Tibial nerve (tissue), 4 donors: ENCODE measurements around the gene NME7. TPM values are rescaled to one million over a fixed set of nuclear protein-coding genes. Genes with fewer than 3 reads are reported as not detected.

Source experiments
- DNase-seq, 2 donors: peaks; one replicate each; pipeline ENCODE4 v3.0.0-alpha.2; 2019; ENCODE audit warnings: low spot score in 2 of 2
- H3K27ac ChIP-seq, 4 donors: fragments of 200-600 bp; sonication (generic) in 3 of 4; one replicate each; pipeline ENCODE4 v1.5.1; 2017 to 2019; ENCODE audit warnings: mild to moderate bottlenecking in 1 of 4
- H3K27me3 ChIP-seq, 2 donors: fragments of 200-600 bp; sonication (generic) in 1 of 2; one replicate each; pipeline versions ENCODE4 v1.5.1 to v1.6.0; 2017 to 2019
- H3K36me3 ChIP-seq, 3 donors: fragments of 200-600 bp; sonication (generic); one replicate each; pipeline ENCODE4 v1.5.1; 2018 to 2019
- H3K4me1 ChIP-seq, 4 donors: fragments of 200-600 bp; sonication (generic) in 3 of 4; one replicate each; pipeline ENCODE4 v1.5.1; 2017 to 2019
- H3K4me3 ChIP-seq, 4 donors: fragments of 200-600 bp; sonication (generic) in 3 of 4; one replicate each; pipeline ENCODE4 v1.5.1; 2017 to 2019; ENCODE audit warnings: mild to moderate bottlenecking in 1 of 4, moderate library complexity in 1 of 4
- H3K9me3 ChIP-seq, 4 donors: fragments of 200-600 bp; sonication (generic) in 3 of 4; one replicate each; pipeline ENCODE4 v1.5.1; 2017 to 2019
- CTCF ChIP-seq, 5 experiments: fragments of 200-600 bp in 3 of 5; fragments of 450-650 bp in 2 of 5; sonication (generic) in 3 of 5; IDR thresholded peaks; one replicate each; pipeline ENCODE4 v1.5.1; 2016 to 2019; ENCODE audit warnings: antibody characterized with exemption in 5 of 5, mild to moderate bottlenecking in 3 of 5, moderate library complexity in 2 of 5
- EP300 ChIP-seq, 2 donors: sonication (generic); formaldehyde crosslinking; IDR thresholded peaks; one replicate each; pipeline ENCODE4 v1.6.1; 2017; ENCODE audit warnings: antibody characterized with exemption in 2 of 2, mild to moderate bottlenecking in 1 of 2
- POLR2A ChIP-seq, 2 donors: fragments of 450-650 bp; IDR thresholded peaks; one replicate each; pipeline ENCODE4 v1.6.1; 2017; ENCODE audit warnings: antibody characterized with exemption in 2 of 2, mild to moderate bottlenecking in 2 of 2, moderate library complexity in 2 of 2
- WGBS, 2 donors: methylation state at CpG; one replicate each; pipeline ENCODE4 v1.1.5; 2018; 5-methylcytosine and 5-hydroxymethylcytosine counted together
- total RNA-seq, 4 donors: library from RNA; depleted of rRNA; stranded (reverse); fragments of >200 nt; gene quantifications; one replicate each; pipeline ENCODE4 v1.1.0, GENCODE V29; 2016

Gene NME7
- total RNA-seq, 4 donors from 2014 or later = 8.2 to 26.2 (median 17.5) TPM

GRCh38 chr1:169309178-169310166 lies 58.1 kb downstream of the NME7 start:
- WGBS, 2 donors = 72 to 75% methylated on average over 7 of the region's 7 CpGs
- Histone ChIP-seq H3K27ac (no peak overlapping the region), H3K36me3 (peaks cover 0 to 43% (median 0%) of the 10 kb centered on the region in 3 donors), H3K27me3 (no peaks in the 10 kb centered on the region), H3K4me1 (no peaks in the 10 kb centered on the region), H3K9me3 (no peaks in the 10 kb centered on the region), H3K4me3 (peak overlapping the region in 1 of 4 donors; percentile 9)
- TF ChIP-seq CTCF (IDR thresholded peaks at IDR 0.05) = no peak
- TF ChIP-seq POLR2A (IDR thresholded peaks at IDR 0.05) = no peak
- no peak for TF ChIP-seq EP300 (IDR thresholded peaks at IDR 0.05)
- no peak for DNase-seq

- WGBS, 2 donors = 88 to 89% methylated on average over 2 of the region's 2 CpGs
Observed at GRCh38 chr1:169308313-169309039, 59.1 kb downstream of the NME7 start.

GRCh38 chr1:169307176-169307575 lies 60.4 kb downstream of the NME7 start:
- TF ChIP-seq POLR2A (IDR thresholded peaks at IDR 0.05) (no peak), CTCF (IDR thresholded peaks at IDR 0.05) (no peak), EP300 (IDR thresholded peaks at IDR 0.05) (no peak)
- WGBS, 2 donors = 62 to 68% methylated on average over 1 of the region's 1 CpG
- DNase-seq = no peak

More at GRCh38 chr1:169308313-169309039, 59.1 kb downstream of the NME7 start:
- no peaks in the 10 kb centered on the region for H3K27me3 ChIP-seq
- no peaks in the 10 kb centered on the region for H3K4me1 ChIP-seq
- no peak overlapping the region for H3K27ac ChIP-seq
- TF ChIP-seq CTCF (IDR thresholded peaks at IDR 0.05) (no peak), EP300 (IDR thresholded peaks at IDR 0.05) (no peak), POLR2A (IDR thresholded peaks at IDR 0.05) (no peak)
- H3K36me3 ChIP-seq = peaks cover 0 to 43% (median 0%) of the 10 kb centered on the region in 3 donors
- no peaks in the 10 kb centered on the region for H3K9me3 ChIP-seq
- DNase-seq = no peak
- H3K4me3 ChIP-seq = no peak overlapping the region

GRCh38 chr1:169305948-169306347 lies 61.6 kb downstream of the NME7 start:
- Histone ChIP-seq H3K27me3 (no peaks in the 10 kb centered on the region), H3K9me3 (no peaks in the 10 kb centered on the region), H3K27ac (no peak overlapping the region), H3K36me3 (peaks cover 0 to 59% (median 0%) of the 10 kb centered on the region in 3 donors), H3K4me1 (no peaks in the 10 kb centered on the region), H3K4me3 (no peak overlapping the region)
- DNase-seq = no peak
- TF ChIP-seq EP300 (IDR thresholded peaks at IDR 0.05) = no peak
- TF ChIP-seq POLR2A (IDR thresholded peaks at IDR 0.05) = no peak
- TF ChIP-seq CTCF (IDR thresholded peaks at IDR 0.05) = no peak
- 95 to 100% methylated on average over 2 of the region's 2 CpGs for WGBS, 2 donors

More at GRCh38 chr1:169307176-169307575, 60.4 kb downstream of the NME7 start:
- Histone ChIP-seq H3K36me3 (peaks cover 0 to 51% (median 0%) of the 10 kb centered on the region in 3 donors), H3K27ac (no peak overlapping the region), H3K27me3 (no peaks in the 10 kb centered on the region), H3K4me3 (no peak overlapping the region), H3K4me1 (no peaks in the 10 kb centered on the region), H3K9me3 (no peaks in the 10 kb centered on the region)
